Activated CD4-positive, alpha-beta memory T cell treated with anti-CD3 and anti-CD28 coated beads, Interleukin-2, amount 10 ng/mL, durations not matched to agents 7 days and 5 days (primary cell): ENCODE results near the gene ERBB4. TPM values are rescaled to one million over a fixed set of nuclear protein-coding genes. Genes with fewer than 3 reads are reported as not detected.
A peak's percentile ranks its signal among the peaks of the same experiment; 100 is the strongest.

ENCODE experiments used
- CTCF ChIA-PET: fragments of 350-600 bp; sonication (Branson Sonifier 250); formaldehyde crosslinking; loops from one replicate; lab custom pipeline; 2021; ENCODE audit warnings: antibody characterized with exemption, inconsistent platforms; lab: Charles Lee
- POLR2A ChIA-PET: fragments of 350-600 bp; sonication (Branson Sonifier 250); formaldehyde crosslinking; loops from one replicate; lab custom pipeline; 2021; ENCODE audit warnings: antibody characterized with exemption; lab: Charles Lee
- DNase-seq: peaks from one replicate; pipeline ENCODE4 v3.0.0-alpha.2; 2020
- H3K27ac Mint-ChIP-seq: one replicate; pipeline ENCODE4 v1.8.0; 2021; ENCODE audit warnings: mild to moderate bottlenecking, mixed read lengths
- H3K27me3 Mint-ChIP-seq: one replicate; pipeline ENCODE4 v1.8.0; 2021; ENCODE audit warnings: mixed read lengths
- H3K36me3 Mint-ChIP-seq: one replicate; pipeline ENCODE4 v1.8.0; 2021; ENCODE audit warnings: low read depth, mixed read lengths
- H3K4me1 Mint-ChIP-seq: one replicate; pipeline ENCODE4 v1.8.0; 2021; ENCODE audit warnings: mixed read lengths
- H3K4me3 Mint-ChIP-seq: one replicate; pipeline ENCODE4 v1.8.0; 2021; ENCODE audit warnings: mild to moderate bottlenecking, mixed read lengths
- H3K9me3 Mint-ChIP-seq: one replicate; pipeline ENCODE4 v1.8.0; 2021; ENCODE audit warnings: mixed read lengths
- total RNA-seq, 2 experiments: library from RNA; stranded (reverse); gene quantifications; one replicate each; pipeline ENCODE4 v1.2.3, GENCODE V29; 2021

ERBB4 gene
- total RNA-seq, 2 experiments from 2014 or later: not detected

GRCh38 chr2:211455216-211455841 is 1083.3 kb downstream of the ERBB4 start:
- H3K27ac Mint-ChIP-seq: no peak overlapping the region
- no peaks in the 10 kb centered on the region for H3K4me1 Mint-ChIP-seq
- peak; percentile 16 for DNase-seq
- ChIA-PET POLR2A (no interaction called here), CTCF (interaction anchor here (0.7 to 2.8 kb wide), 13 partner anchors 9 to 1112 kb away, joined by 3 to 16 read pairs (median 4); no protein-coding TSS in a partner anchor)
- H3K9me3 Mint-ChIP-seq: no peaks in the 10 kb centered on the region
- no peaks in the 10 kb centered on the region for H3K27me3 Mint-ChIP-seq
- H3K4me3 Mint-ChIP-seq: no peak overlapping the region
- H3K36me3 Mint-ChIP-seq: no peaks in the 10 kb centered on the region

- H3K9me3 Mint-ChIP-seq: no peaks in the 10 kb centered on the region
- POLR2A ChIA-PET: no interaction called here
These were observed 1083.9 kb downstream of the ERBB4 start for GRCh38 chr2:211454679-211455078.

GRCh38 chr2:211453311-211453887 is 1085.2 kb downstream of the ERBB4 start:
- CTCF ChIA-PET: interaction anchor here (1.5 kb wide), 1 partner anchor 31 kb away, joined by 4 read pairs; no protein-coding TSS in a partner anchor
- no peak overlapping the region for H3K27ac Mint-ChIP-seq

More at GRCh38 chr2:211454679-211455078, 1083.9 kb downstream of the ERBB4 start:
- Mint-ChIP-seq H3K4me1 (no peaks in the 10 kb centered on the region), H3K27me3 (no peaks in the 10 kb centered on the region), H3K4me3 (no peak overlapping the region), H3K36me3 (no peaks in the 10 kb centered on the region), H3K27ac (no peak overlapping the region)
- no peak for DNase-seq
- CTCF ChIA-PET: interaction anchor here (0.9 to 2.8 kb wide), 12 partner anchors 8 to 1113 kb away, joined by 3 to 16 read pairs (median 4); no protein-coding TSS in a partner anchor

GRCh38 chr2:211451642-211452041 is 1087.0 kb downstream of the ERBB4 start:
- H3K9me3 Mint-ChIP-seq: no peaks in the 10 kb centered on the region
- H3K4me1 Mint-ChIP-seq: no peaks in the 10 kb centered on the region
- no peaks in the 10 kb centered on the region for H3K36me3 Mint-ChIP-seq
- CTCF ChIA-PET: no interaction called here
- H3K27ac Mint-ChIP-seq: no peak overlapping the region
- H3K4me3 Mint-ChIP-seq: no peak overlapping the region
- POLR2A ChIA-PET: no interaction called here
- DNase-seq: no peak
- no peaks in the 10 kb centered on the region for H3K27me3 Mint-ChIP-seq

More at GRCh38 chr2:211453311-211453887, 1085.2 kb downstream of the ERBB4 start:
- H3K4me3 Mint-ChIP-seq: no peak overlapping the region
- no peaks in the 10 kb centered on the region for H3K9me3 Mint-ChIP-seq
- no peaks in the 10 kb centered on the region for H3K4me1 Mint-ChIP-seq
- H3K27me3 Mint-ChIP-seq: no peaks in the 10 kb centered on the region
- POLR2A ChIA-PET: no interaction called here
- no peaks in the 10 kb centered on the region for H3K36me3 Mint-ChIP-seq
- no peak for DNase-seq

- no peaks in the 10 kb centered on the region for H3K4me1 Mint-ChIP-seq
- ChIA-PET POLR2A (no interaction called here), CTCF (no interaction called here)
- no peaks in the 10 kb centered on the region for H3K36me3 Mint-ChIP-seq
- no peaks in the 10 kb centered on the region for H3K9me3 Mint-ChIP-seq
- H3K4me3 Mint-ChIP-seq: no peak overlapping the region
- no peak overlapping the region for H3K27ac Mint-ChIP-seq
- DNase-seq: no peak
- no peaks in the 10 kb centered on the region for H3K27me3 Mint-ChIP-seq
These were observed 1088.8 kb downstream of the ERBB4 start for GRCh38 chr2:211449819-211450218.

- H3K4me1 Mint-ChIP-seq: no peaks in the 10 kb centered on the region
- no peak overlapping the region for H3K27ac Mint-ChIP-seq
- no peaks in the 10 kb centered on the region for H3K27me3 Mint-ChIP-seq
- no peak for DNase-seq
- CTCF ChIA-PET: interaction anchor here (1.6 kb wide), 1 partner anchor 7 kb away, joined by 4 read pairs; no protein-coding TSS in a partner anchor
- H3K9me3 Mint-ChIP-seq: no peaks in the 10 kb centered on the region
- no peak overlapping the region for H3K4me3 Mint-ChIP-seq
- H3K36me3 Mint-ChIP-seq: no peaks in the 10 kb centered on the region
- POLR2A ChIA-PET: no interaction called here
These were observed 1091.1 kb downstream of the ERBB4 start for GRCh38 chr2:211447548-211447947.

GRCh38 chr2:211440107-211440506 is 1098.5 kb downstream of the ERBB4 start:
- no peak overlapping the region for H3K27ac Mint-ChIP-seq
- H3K4me3 Mint-ChIP-seq: no peak overlapping the region
- no peaks in the 10 kb centered on the region for H3K36me3 Mint-ChIP-seq
- ChIA-PET POLR2A (no interaction called here), CTCF (interaction anchor here (2.1 kb wide), 1 partner anchor 15 kb away, joined by 9 read pairs; no protein-coding TSS in a partner anchor)
- no peak for DNase-seq
- H3K9me3 Mint-ChIP-seq: no peaks in the 10 kb centered on the region
- no peaks in the 10 kb centered on the region for H3K4me1 Mint-ChIP-seq
- no peaks in the 10 kb centered on the region for H3K27me3 Mint-ChIP-seq

- Mint-ChIP-seq H3K36me3 (no peaks in the 10 kb centered on the region), H3K4me3 (no peak overlapping the region), H3K27ac (no peak overlapping the region), H3K9me3 (peaks cover 3% of the 10 kb centered on the region), H3K27me3 (no peaks in the 10 kb centered on the region), H3K4me1 (no peaks in the 10 kb centered on the region)
- ChIA-PET CTCF (interaction anchor here (1.2 kb wide), 1 partner anchor 16 kb away, joined by 4 read pairs; no protein-coding TSS in a partner anchor), POLR2A (no interaction called here)
- no peak for DNase-seq
These were observed 1099.6 kb downstream of the ERBB4 start for GRCh38 chr2:211439011-211439410.

GRCh38 chr2:211437396-211437795 is 1101.2 kb downstream of the ERBB4 start:
- ChIA-PET CTCF (no interaction called here), POLR2A (no interaction called here)
- Mint-ChIP-seq H3K4me3 (no peak overlapping the region), H3K27me3 (no peaks in the 10 kb centered on the region), H3K36me3 (no peaks in the 10 kb centered on the region), H3K4me1 (no peaks in the 10 kb centered on the region), H3K9me3 (peaks cover 7% of the 10 kb centered on the region), H3K27ac (no peak overlapping the region)
- DNase-seq: no peak

GRCh38 chr2:211436182-211436581 is 1102.4 kb downstream of the ERBB4 start:
- no peaks in the 10 kb centered on the region for H3K4me1 Mint-ChIP-seq
- no peaks in the 10 kb centered on the region for H3K27me3 Mint-ChIP-seq
- no peak for DNase-seq
- no peaks in the 10 kb centered on the region for H3K36me3 Mint-ChIP-seq
- CTCF ChIA-PET: no interaction called here
- H3K27ac Mint-ChIP-seq: no peak overlapping the region
- H3K9me3 Mint-ChIP-seq: peaks cover 7% of the 10 kb centered on the region
- POLR2A ChIA-PET: no interaction called here
- H3K4me3 Mint-ChIP-seq: no peak overlapping the region

GRCh38 chr2:211435331-211435730 is 1103.3 kb downstream of the ERBB4 start:
- Mint-ChIP-seq H3K4me1 (no peaks in the 10 kb centered on the region), H3K9me3 (peaks cover 7% of the 10 kb centered on the region), H3K4me3 (no peak overlapping the region), H3K27me3 (no peaks in the 10 kb centered on the region), H3K36me3 (no peaks in the 10 kb centered on the region), H3K27ac (no peak overlapping the region)
- ChIA-PET POLR2A (no interaction called here), CTCF (no interaction called here)
- DNase-seq: no peak

- POLR2A ChIA-PET: no interaction called here
- Mint-ChIP-seq H3K4me1 (no peaks in the 10 kb centered on the region), H3K36me3 (no peaks in the 10 kb centered on the region), H3K27ac (no peak overlapping the region), H3K4me3 (no peak overlapping the region), H3K27me3 (no peaks in the 10 kb centered on the region), H3K9me3 (peaks cover 7% of the 10 kb centered on the region)
- CTCF ChIA-PET: interaction anchor here (1.2 kb wide), 1 partner anchor 20 kb away, joined by 3 read pairs; no protein-coding TSS in a partner anchor
- DNase-seq: no peak
These were observed 1103.8 kb downstream of the ERBB4 start for GRCh38 chr2:211434773-211435172.

GRCh38 chr2:211429256-211429920 is 1109.2 kb downstream of the ERBB4 start:
- no peak overlapping the region for H3K27ac Mint-ChIP-seq
- H3K4me3 Mint-ChIP-seq: no peak overlapping the region
- H3K4me1 Mint-ChIP-seq: no peaks in the 10 kb centered on the region
- CTCF ChIA-PET: interaction anchor here (1.2 kb wide), 1 partner anchor 25 kb away, joined by 3 read pairs; no protein-coding TSS in a partner anchor
- no peak for DNase-seq
- no peaks in the 10 kb centered on the region for H3K36me3 Mint-ChIP-seq
- peaks cover 5% of the 10 kb centered on the region for H3K9me3 Mint-ChIP-seq
- no peaks in the 10 kb centered on the region for H3K27me3 Mint-ChIP-seq
- POLR2A ChIA-PET: no interaction called here
